Omental fat pad (tissue), 4 donors: ENCODE measurements around the gene UVRAG. TPM values are rescaled to one million over a fixed set of nuclear protein-coding genes. Genes with fewer than 3 reads are reported as not detected.
"Not testable (repeated sequence)": the region's sequence is repeated elsewhere in the genome, so short reads cannot be mapped to it uniquely, and the experiment has no call there.

Experiments used
- ATAC-seq: fragments of 150-250 bp; one replicate; pipeline ENCODE4 v1.9.1; 2016; ENCODE audit warnings: mild to moderate bottlenecking, moderate library complexity; ENCODE audit not compliant: low FRiP score
- DNase-seq: peaks from one replicate; pipeline ENCODE4 v3.0.0-alpha.2; 2019; ENCODE audit warnings: low spot score
- CTCF ChIP-seq, 3 donors: fragments of 450-650 bp; IDR thresholded peaks; one replicate each; pipeline ENCODE4 v1.5.1; 2016 to 2017; ENCODE audit warnings: antibody characterized with exemption in 3 of 3, mild to moderate bottlenecking in 3 of 3, moderate library complexity in 2 of 3
- total RNA-seq, 4 donors: library from RNA; depleted of rRNA; stranded (reverse); fragments of >200 nt; gene quantifications; one replicate each; pipeline ENCODE4 v1.1.0, GENCODE V29; 2016

UVRAG gene
- total RNA-seq, 4 donors from 2014 or later, result 39.6 to 72.9 (median 61.5) TPM

DNA sequence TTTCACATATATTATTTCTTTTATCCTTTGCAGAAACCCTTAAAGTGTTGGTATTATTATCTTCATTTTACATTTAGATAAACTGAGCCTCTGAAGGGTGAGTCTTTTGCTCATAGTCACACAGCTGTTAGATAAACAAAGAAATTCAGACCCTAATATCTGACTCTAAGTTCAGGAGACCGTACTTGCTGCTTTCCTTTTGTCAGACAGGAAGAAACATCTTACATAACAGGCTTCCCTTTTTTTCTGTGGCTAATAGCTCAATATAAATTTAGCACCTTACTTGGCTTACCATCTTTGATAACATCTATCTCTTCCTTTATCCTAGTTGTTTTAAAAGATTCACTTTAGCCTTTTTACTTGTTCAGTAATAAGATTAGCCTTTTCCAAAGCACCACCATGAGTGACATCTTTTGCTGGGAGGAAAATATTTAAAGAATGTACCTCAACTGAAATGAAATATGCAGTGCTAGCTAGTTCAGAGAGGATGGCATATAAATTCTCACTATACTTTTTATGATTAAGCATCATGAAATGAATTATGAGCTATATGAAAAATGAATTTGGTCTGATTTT, 262.7 kb downstream of the UVRAG start:
- TF ChIP-seq CTCF (IDR thresholded peaks at IDR 0.05), result no peak
- no peak for ATAC-seq
- no peak for DNase-seq

- DNase-seq, ATAC-seq: not testable (repeated sequence)
Observed at GRCh38 chr11:76081084-76081483, 266.1 kb downstream of the UVRAG start.

- DNase-seq, result no peak
- TF ChIP-seq CTCF (IDR thresholded peaks at IDR 0.05), result no peak
- ATAC-seq, result no peak
Observed at GRCh38 chr11:76083563-76084451, 268.8 kb downstream of the UVRAG start.

DNA sequence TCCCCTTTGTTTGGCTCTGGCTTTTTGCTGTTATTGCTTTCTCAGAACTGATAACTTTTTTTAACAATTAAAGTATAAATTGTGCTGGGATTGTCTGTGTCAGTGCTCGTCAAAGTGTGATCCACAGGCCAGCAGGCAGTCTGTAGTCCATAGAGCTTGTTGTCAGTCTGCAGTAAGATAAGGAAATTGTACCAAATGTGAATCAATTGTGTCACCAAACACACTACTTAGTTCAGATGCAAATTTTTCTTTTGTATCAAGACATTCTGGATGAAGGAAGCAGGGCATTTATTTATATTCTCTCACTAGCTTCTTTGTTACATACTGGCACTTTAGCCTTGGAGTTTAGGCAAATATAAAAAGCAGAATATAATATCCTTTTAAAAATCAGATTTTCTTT, 270.3 kb downstream of the UVRAG start:
- ATAC-seq (no peak), DNase-seq (no peak)
- TF ChIP-seq CTCF (IDR thresholded peaks at IDR 0.05), result no peak

DNA sequence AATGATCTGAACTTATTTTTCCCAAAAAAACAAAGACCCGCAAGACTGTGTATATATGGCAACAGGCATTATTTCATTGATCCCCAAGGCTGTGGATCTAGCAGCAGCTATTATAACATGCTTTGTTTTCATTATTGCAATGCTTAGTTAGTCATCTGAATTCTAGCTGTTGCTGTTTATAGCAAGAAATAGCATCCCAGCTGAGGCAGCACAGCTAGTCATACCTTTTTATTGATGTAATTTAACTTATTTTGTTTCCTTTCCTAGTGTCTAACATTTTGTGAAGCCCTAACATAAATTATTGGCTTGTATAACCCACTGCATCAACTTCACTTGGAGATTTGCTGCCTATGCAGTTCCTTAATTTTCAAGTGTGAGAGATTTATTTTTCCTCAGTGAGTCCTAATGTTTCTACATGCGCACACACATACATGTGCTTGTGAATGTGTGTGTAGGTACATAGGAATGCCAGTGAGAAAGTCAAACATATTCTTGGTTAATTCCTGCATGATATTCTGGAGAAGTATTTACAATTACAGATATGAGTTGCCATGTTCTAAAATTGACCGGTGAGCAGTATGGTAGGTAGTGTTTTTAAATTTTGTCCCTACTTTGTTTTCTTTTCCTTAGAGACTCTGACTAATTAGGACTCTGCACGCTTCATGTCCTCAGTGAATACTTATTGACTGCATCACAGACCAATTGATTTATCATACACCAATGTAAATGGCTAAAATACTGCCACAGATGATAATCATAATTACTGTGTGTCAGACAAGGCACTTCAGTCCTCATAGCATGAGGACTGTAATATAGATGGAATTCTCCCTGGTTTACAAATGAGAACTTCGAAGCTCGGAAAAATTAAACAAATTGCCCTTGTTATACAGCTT, 272.0 kb downstream of the UVRAG start:
- TF ChIP-seq CTCF (IDR thresholded peaks at IDR 0.05), result no peak
- ATAC-seq (no peak), DNase-seq (no peak)

- DNase-seq, result no peak
- TF ChIP-seq CTCF (IDR thresholded peaks at IDR 0.05), result no peak
- ATAC-seq, result no peak
Observed at GRCh38 chr11:76087749-76088148, 272.7 kb downstream of the UVRAG start.

DNA sequence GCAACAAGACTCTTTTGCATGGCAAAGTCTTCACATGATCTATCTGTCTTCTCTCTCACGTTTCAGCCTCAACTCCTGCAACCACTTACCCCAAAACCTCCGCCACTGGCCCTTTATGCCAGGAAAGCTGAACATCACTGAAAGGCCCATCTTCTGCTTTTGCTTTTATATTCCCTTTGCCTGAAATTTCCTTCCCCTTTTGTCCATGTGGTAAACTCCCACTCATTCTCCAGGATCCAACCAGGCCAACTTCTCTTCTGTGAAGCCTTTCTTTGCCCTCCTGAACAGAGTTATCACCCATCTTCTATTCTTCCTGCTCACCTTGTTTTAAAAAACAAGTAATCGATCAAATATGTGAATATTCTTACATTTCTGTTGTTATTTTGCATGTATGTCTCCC, 273.5 kb downstream of the UVRAG start:
- ATAC-seq, result no peak
- no peak for DNase-seq
- TF ChIP-seq CTCF (IDR thresholded peaks at IDR 0.05), result no peak
